Breast epithelium (tissue), 3 donors: ENCODE results near the gene FCHSD2.

Experiments
- CTCF ChIP-seq, 3 donors: fragments of 450-650 bp; IDR thresholded peaks; one replicate each; pipeline ENCODE4 v1.5.1; 2016 to 2017; ENCODE audit warnings: antibody characterized with exemption in 3 of 3, mild to moderate bottlenecking in 3 of 3, moderate library complexity in 3 of 3
- POLR2A ChIP-seq: fragments of 450-650 bp; IDR thresholded peaks from one replicate; pipeline ENCODE4 v1.6.1; 2016; ENCODE audit warnings: antibody characterized with exemption, mild to moderate bottlenecking, moderate library complexity
- POLR2AphosphoS5 ChIP-seq, 3 donors: sonication (generic); formaldehyde crosslinking; IDR thresholded peaks; one replicate each; pipeline ENCODE4 v1.6.1; 2017; ENCODE audit warnings: antibody characterized with exemption in 3 of 3

DNA sequence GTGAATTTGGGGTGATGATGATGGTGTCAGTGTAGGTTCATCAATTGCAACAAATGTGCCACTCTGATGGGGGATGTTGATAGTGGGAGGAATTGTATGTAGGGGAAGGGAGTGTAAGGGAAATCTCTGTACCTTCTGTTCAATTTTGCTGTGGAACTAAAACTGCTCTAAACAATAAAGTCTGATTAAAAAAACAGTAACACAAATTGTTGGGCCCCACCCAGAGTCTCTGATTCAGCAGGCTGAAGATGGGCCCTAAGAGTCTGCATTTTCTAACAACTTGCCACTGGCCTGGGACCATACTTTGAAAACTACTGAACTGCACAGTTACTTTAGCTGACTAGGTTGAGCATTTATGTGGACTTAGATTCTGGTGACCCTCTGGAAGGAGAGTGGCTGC, 214.7 kb downstream of the FCHSD2 start:
- TF ChIP-seq POLR2AphosphoS5 (IDR thresholded peaks at IDR 0.05) (no peak), CTCF (IDR thresholded peaks at IDR 0.05) (no peak), POLR2A (no peak)
